Measurements from ENCODE around the gene AMFR. TPM values are rescaled to one million over a fixed set of nuclear protein-coding genes. Genes with fewer than 3 reads are reported as not detected.

Gene AMFR
- total RNA-seq, 1 experiment from 2014 or later: 25.6 TPM

DNA sequence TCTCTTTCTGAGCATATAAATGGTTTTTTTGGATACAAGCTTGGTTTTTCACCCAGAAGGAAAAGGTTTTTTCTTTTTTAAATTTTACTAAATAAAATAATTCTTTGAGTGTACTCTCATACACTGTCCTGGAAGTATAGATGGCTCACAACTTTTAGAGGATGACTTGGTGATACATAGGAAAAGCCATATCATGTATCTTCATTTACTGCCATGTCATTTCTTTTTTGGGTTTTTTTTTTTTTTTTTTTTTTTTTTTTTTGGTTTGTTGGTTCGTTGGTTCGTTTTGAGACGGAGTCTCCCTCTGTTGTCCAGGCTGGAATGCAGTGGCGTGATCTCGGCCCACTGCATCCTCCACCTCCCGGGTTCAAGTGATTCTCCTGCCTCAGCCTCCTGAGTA lies 37.8 kb upstream of the AMFR start:
- Mint-ChIP-seq H3K9me3 (no peaks in the 10 kb centered on the region), H3K27ac (no peak overlapping the region), H3K4me3 (no peak overlapping the region), H3K27me3 (ENCODE audit: low read depth) (no peaks in the 10 kb centered on the region), H3K36me3 (ENCODE audit: insufficient read depth in 1 of 3, low read depth in 3 of 3) (peaks cover 21 to 82% (median 70%) of the 10 kb centered on the region in 3 experiments; a peak in 6 of 7 replicates), H3K4me1 (no peaks in the 10 kb centered on the region)
- Histone ChIP-seq H2AK5ac (ENCODE audit: insufficient read length, low read length) (no peak overlapping the region), H2BK12ac (ENCODE audit: insufficient read length, low read depth, low read length) (no peak overlapping the region), H2BK5ac (ENCODE audit: insufficient read length, low read length) (no peak overlapping the region), H2BK120ac (ENCODE audit: low read depth, low read length, poor library complexity, severe bottlenecking) (no peak overlapping the region), H3K14ac (ENCODE audit: insufficient read depth, low read length) (no peak overlapping the region), H3K79me2 (ENCODE audit: insufficient read depth, low read length) (no peaks in the 10 kb centered on the region), H3K9ac (ENCODE audit: extremely low read depth, insufficient read length, low read length) (no peak overlapping the region), H3T11ph (ENCODE audit: low read length) (no peak overlapping the region), H3K56ac (ENCODE audit: insufficient read length, low read depth, low read length) (no peak overlapping the region), H4K8ac (replicated peaks; ENCODE audit: insufficient read length, low read depth, low read length) (no peak overlapping the region), H3K4me1 (ENCODE audit: insufficient read depth, low read length) (no peaks in the 10 kb centered on the region), H3K4me2 (ENCODE audit: insufficient read depth, insufficient read length, low read length) (no peak overlapping the region), H2BK15ac (ENCODE audit: low read depth, low read length) (no peak overlapping the region), H3K9me3 (ENCODE audit: control insufficient read depth, low read depth, low read length) (no peaks in the 10 kb centered on the region), H3K27me3 (ENCODE audit: insufficient read depth, low read length) (no peaks in the 10 kb centered on the region), H4K20me1 (ENCODE audit: control insufficient read depth, insufficient read depth, insufficient read length) (no peaks in the 10 kb centered on the region), H3K27ac (ENCODE audit: insufficient read length, low read depth, low read length) (no peak overlapping the region), H3K4ac (ENCODE audit: low read depth, low read length) (no peak overlapping the region), H2AFZ (ENCODE audit: low read length) (no peak overlapping the region), H3K23me2 (ENCODE audit: insufficient read length, low read depth, low read length, poor library complexity, severe bottlenecking) (no peaks in the 10 kb centered on the region), H2BK20ac (ENCODE audit: low read depth, low read length, poor library complexity, severe bottlenecking) (no peak overlapping the region), H4K5ac (ENCODE audit: insufficient read length, low read depth, low read length) (no peak overlapping the region), H3K18ac (ENCODE audit: insufficient read length, low read depth, low read length) (no peak overlapping the region), H3K23ac (ENCODE audit: insufficient read length, low read depth, low read length) (no peak overlapping the region), H4K91ac (ENCODE audit: insufficient read length, low read depth, low read length) (no peak overlapping the region), H3K79me1 (ENCODE audit: insufficient read depth, low read depth, low read length, poor library complexity, severe bottlenecking) (no peaks in the 10 kb centered on the region)
- TF ChIP-seq, protein P1, sequence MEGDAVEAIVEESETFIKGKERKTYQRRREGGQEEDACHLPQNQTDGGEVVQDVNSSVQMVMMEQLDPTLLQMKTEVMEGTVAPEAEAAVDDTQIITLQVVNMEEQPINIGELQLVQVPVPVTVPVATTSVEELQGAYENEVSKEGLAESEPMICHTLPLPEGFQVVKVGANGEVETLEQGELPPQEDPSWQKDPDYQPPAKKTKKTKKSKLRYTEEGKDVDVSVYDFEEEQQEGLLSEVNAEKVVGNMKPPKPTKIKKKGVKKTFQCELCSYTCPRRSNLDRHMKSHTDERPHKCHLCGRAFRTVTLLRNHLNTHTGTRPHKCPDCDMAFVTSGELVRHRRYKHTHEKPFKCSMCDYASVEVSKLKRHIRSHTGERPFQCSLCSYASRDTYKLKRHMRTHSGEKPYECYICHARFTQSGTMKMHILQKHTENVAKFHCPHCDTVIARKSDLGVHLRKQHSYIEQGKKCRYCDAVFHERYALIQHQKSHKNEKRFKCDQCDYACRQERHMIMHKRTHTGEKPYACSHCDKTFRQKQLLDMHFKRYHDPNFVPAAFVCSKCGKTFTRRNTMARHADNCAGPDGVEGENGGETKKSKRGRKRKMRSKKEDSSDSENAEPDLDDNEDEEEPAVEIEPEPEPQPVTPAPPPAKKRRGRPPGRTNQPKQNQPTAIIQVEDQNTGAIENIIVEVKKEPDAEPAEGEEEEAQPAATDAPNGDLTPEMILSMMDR (conservative IDR thresholded peaks at IDR 0.05): no peak
- no peak for DNase-seq
- no CpG with 5 or more reads among the region's 6 CpGs for WGBS (ENCODE audit: extremely low coverage, insufficient read length, low lambda C conversion rate)
